Heart left ventricle (tissue), 16 donors: ENCODE measurements around the gene XBP1. TPM values are rescaled to one million over a fixed set of nuclear protein-coding genes. Genes with fewer than 3 reads are reported as not detected.
A peak's percentile ranks its signal among the peaks of the same experiment; 100 is the strongest.

Source experiments
- ATAC-seq, 4 donors: fragments of 200-7000 bp; cut with Tn5 transposase; one replicate each; pipeline ENCODE4 v1.9.1; 2020 to 2022; ENCODE audit warnings: moderate library complexity in 4 of 4, mild to moderate bottlenecking in 3 of 4, moderate number of reproducible peaks in 1 of 4
- DNase-seq, 5 donors: peaks; one replicate each; pipeline ENCODE4 v3.0.0-alpha.2; 2020
- H3K27ac ChIP-seq, 12 donors: fragments of 200-600 bp; sonication (generic) in 4 of 12; one replicate each; pipeline versions ENCODE4 v1.5.0 to v1.8.0; 2016 to 2022; ENCODE audit warnings: mild to moderate bottlenecking in 2 of 12
- H3K27me3 ChIP-seq, 9 donors: fragments of 200-600 bp; sonication (generic) in 2 of 9; one replicate each; pipeline versions ENCODE4 v1.5.1 to v1.8.0; 2016 to 2022; ENCODE audit warnings: mild to moderate bottlenecking in 3 of 9
- H3K36me3 ChIP-seq, 9 donors: fragments of 200-600 bp; sonication (generic) in 2 of 9; one replicate each; pipeline versions ENCODE4 v1.5.0 to v1.8.0; 2018 to 2022; ENCODE audit warnings: mild to moderate bottlenecking in 2 of 9
- H3K4me1 ChIP-seq, 12 donors: fragments of 200-600 bp; sonication (generic) in 4 of 12; one replicate each; pipeline versions ENCODE4 v1.5.0 to v1.8.0; 2016 to 2022; ENCODE audit warnings: mild to moderate bottlenecking in 3 of 12
- H3K4me3 ChIP-seq, 12 donors: fragments of 200-600 bp; sonication (generic) in 4 of 12; one replicate each; pipeline versions ENCODE4 v1.5.0 to v1.8.0; 2017 to 2022; ENCODE audit warnings: mild to moderate bottlenecking in 9 of 12, moderate library complexity in 4 of 12
- H3K9me3 ChIP-seq, 12 donors: fragments of 200-600 bp; sonication (generic) in 4 of 12; one replicate each; pipeline versions ENCODE4 v1.5.0 to v1.8.0; 2016 to 2022; ENCODE audit warnings: mild to moderate bottlenecking in 1 of 12
- POLR2A ChIP-seq, 2 donors: fragments of 450-650 bp; IDR thresholded peaks; one replicate each; pipeline ENCODE4 v1.6.1; 2017; ENCODE audit warnings: antibody characterized with exemption in 2 of 2, mild to moderate bottlenecking in 2 of 2, moderate library complexity in 2 of 2
- WGBS, 4 donors: extraction: QIAGEN DNeasy Blood & Tissue Kit in 2 of 4; methylation state at CpG; one replicate each; pipeline versions ENCODE4 v1.1.5 to v1.1.7; 2013 to 2018; 5-methylcytosine and 5-hydroxymethylcytosine counted together
- intact Hi-C, 10 donors: fragments of 100-400 bp; cut with DNase I; formaldehyde crosslinking; loops; one replicate each; pipeline versions ENCODE4 v1.11.1 to v1.14.2; 2022
- polyA plus RNA-seq, 2 donors: library from polyadenylated mRNA; stranded (reverse); fragments of 200-250 nt; gene quantifications; one replicate each; pipeline ENCODE4 v1.2.3, GENCODE V29; 2013
- total RNA-seq, 9 donors: library from RNA; depleted of rRNA in 2 of 9; stranded (reverse); fragments of >200 nt in 2 of 9; fragmentation: NEBNext Ultra II Directional in 3 of 9; extraction: Animal tissue kit (Norgen Biotek cat#: 25700) in 3 of 9; gene quantifications; one replicate each; pipeline versions ENCODE4 v1.1.0 to v1.2.4, GENCODE V29; 2016 to 2023
- TF ChIP-seq, protein P1 (sequence below), 12 donors: fragments of 200-600 bp; sonication (generic) in 4 of 12; IDR thresholded peaks; one replicate each; pipeline versions ENCODE4 v1.5.0 to v1.8.0; 2018 to 2022; ENCODE audit warnings: antibody characterized with exemption in 12 of 12, mild to moderate bottlenecking in 5 of 12
- donor health status: ischemic (EF 13 %, LVEDD 7.1; RV severe dilation, severe dysfunction).
- donor health status: healthy with polysubstance abuse.
- donor health status: DM: no; HTN: yes; CAD: no.
- donor health status: DM: no; HTN: no; CAD: no.
- donor health status: ischemic (EF 25% LVEDD 6.9; RV normal size, moderate dysfunction).
- donor health status: ischemic (EF 25% LVEDD 5.7; RV mildly dilated, moderate dysfunction).
- donor health status: healthy.
- donor health status: DM: yes; HTN: yes; CAD: no.
- donor health status: ischemic (EF 35%, LVEDD 5.7; RV mildly dilated, moderate dysfunction).
- donor health status: nonischemic (EF 11% LVEDD 7.7; RV severe dilation, severe dysfunction).
- donor health status: DM: yes; HTN: yes; CAD: no.
- donor health status: PGD.
- donor health status: ischemic (EF 29% LVEDD 5.4; RV normal size, mild dysfunction).
- donor health status: nonischemic (EF 23%, LVEDD 6.1; RV moderate dilation, normal function).

The XBP1 gene
- total and polyA plus RNA-seq, 11 donors = 23.8 to 160 (median 88.1) TPM

- Histone ChIP-seq H3K4me1 (peaks cover 20 to 77% (median 55%) of the 10 kb centered on the region in 12 donors), H3K27me3 (no peaks in the 10 kb centered on the region), H3K36me3 (peaks cover 0 to 51% (median 49%) of the 10 kb centered on the region in 9 donors), H3K27ac (peak overlapping the region; percentile 97 to 100 (median 100)), H3K9me3 (no peaks in the 10 kb centered on the region), H3K4me3 (peak overlapping the region; percentile 70 to 100 (median 90))
- DNase-seq (peak in 2 of 5 donors; percentile 30 to 63), ATAC-seq (peak in 3 of 4 donors; percentile 20 to 53 (median 50))
- TF ChIP-seq, protein P1, sequence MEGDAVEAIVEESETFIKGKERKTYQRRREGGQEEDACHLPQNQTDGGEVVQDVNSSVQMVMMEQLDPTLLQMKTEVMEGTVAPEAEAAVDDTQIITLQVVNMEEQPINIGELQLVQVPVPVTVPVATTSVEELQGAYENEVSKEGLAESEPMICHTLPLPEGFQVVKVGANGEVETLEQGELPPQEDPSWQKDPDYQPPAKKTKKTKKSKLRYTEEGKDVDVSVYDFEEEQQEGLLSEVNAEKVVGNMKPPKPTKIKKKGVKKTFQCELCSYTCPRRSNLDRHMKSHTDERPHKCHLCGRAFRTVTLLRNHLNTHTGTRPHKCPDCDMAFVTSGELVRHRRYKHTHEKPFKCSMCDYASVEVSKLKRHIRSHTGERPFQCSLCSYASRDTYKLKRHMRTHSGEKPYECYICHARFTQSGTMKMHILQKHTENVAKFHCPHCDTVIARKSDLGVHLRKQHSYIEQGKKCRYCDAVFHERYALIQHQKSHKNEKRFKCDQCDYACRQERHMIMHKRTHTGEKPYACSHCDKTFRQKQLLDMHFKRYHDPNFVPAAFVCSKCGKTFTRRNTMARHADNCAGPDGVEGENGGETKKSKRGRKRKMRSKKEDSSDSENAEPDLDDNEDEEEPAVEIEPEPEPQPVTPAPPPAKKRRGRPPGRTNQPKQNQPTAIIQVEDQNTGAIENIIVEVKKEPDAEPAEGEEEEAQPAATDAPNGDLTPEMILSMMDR (IDR thresholded peaks at IDR 0.05) = no peak
- TF ChIP-seq POLR2A (IDR thresholded peaks at IDR 0.05) = peak in 1 of 2 donors; percentile 49
- WGBS, 4 donors = 4 to 7% (median 6%) methylated on average over 7 of the region's 7 CpGs
- intact Hi-C loops = loop anchor here in 2 of 10 donors (2.0 kb wide), 2 partner anchors 26 to 56 kb away; partner anchors contain the start of genes CCDC117 (in 1 of the 2) and HSCB (in 1 of the 2)
These were observed 1.4 kb downstream of the XBP1 start for GRCh38 chr22:28798810-28799605.

GRCh38 chr22:28795932-28796856 lies 4.2 kb downstream of the XBP1 start:
- Histone ChIP-seq H3K9me3 (no peaks in the 10 kb centered on the region), H3K27me3 (no peaks in the 10 kb centered on the region), H3K36me3 (peaks cover 0 to 70% (median 61%) of the 10 kb centered on the region in 9 donors), H3K4me3 (no peak overlapping the region), H3K4me1 (peaks cover 15 to 69% (median 44%) of the 10 kb centered on the region in 12 donors), H3K27ac (peak overlapping the region in 2 of 12 donors; percentile 21 to 28)
- intact Hi-C loops = no loop called here
- 58 to 85% (median 72%) methylated on average over 5 of the region's 5 CpGs for WGBS, 4 donors
- DNase-seq (no peak), ATAC-seq (no peak)
- TF ChIP-seq, protein P1 (IDR thresholded peaks at IDR 0.05) = no peak
- TF ChIP-seq POLR2A (IDR thresholded peaks at IDR 0.05) = no peak

- 70 to 83% (median 78%) methylated on average over 6 of the region's 6 CpGs for WGBS, 4 donors
- H3K4me1 ChIP-seq = peaks cover 15 to 69% (median 44%) of the 10 kb centered on the region in 12 donors
- ATAC-seq (no peak), DNase-seq (no peak)
- peaks cover 0 to 73% (median 63%) of the 10 kb centered on the region in 9 donors for H3K36me3 ChIP-seq
- TF ChIP-seq, protein P1 (IDR thresholded peaks at IDR 0.05) = no peak
- TF ChIP-seq POLR2A (IDR thresholded peaks at IDR 0.05) = no peak
- no peaks in the 10 kb centered on the region for H3K9me3 ChIP-seq
- H3K27ac ChIP-seq = peak overlapping the region in 2 of 12 donors; percentile 3 to 28
- H3K4me3 ChIP-seq = no peak overlapping the region
- H3K27me3 ChIP-seq = no peaks in the 10 kb centered on the region
- intact Hi-C loops = no loop called here
These were observed 5.2 kb downstream of the XBP1 start for GRCh38 chr22:28795071-28795693.
